ENCODE data around the gene MON1A. TPM values are rescaled to one million over a fixed set of nuclear protein-coding genes. Genes with fewer than 3 reads are reported as not detected.

MON1A gene
- total and polyA plus RNA-seq, 2 experiments from 2014 or later: 6.4 to 12.1 TPM

GRCh38 chr3:49939858-49940666 is 10.5 kb upstream of the MON1A start, which contains the start of gene RBM6:
Gene RBM6 (plus strand): TSS chr3:49940150. CDS start chr3:49962642, 22,492 bp downstream.
- DNase-seq (ENCODE audit: low spot score) (peak; percentile 100), ATAC-seq (peak; percentile 98)
- peak; percentile 5 for TF ChIP-seq REST (IDR thresholded peaks at IDR 0.05; ENCODE audit: unreplicated experiment)
- peak; percentile 96 for TF ChIP-seq POLR2AphosphoS5 (IDR thresholded peaks at IDR 0.05; ENCODE audit: low read depth)
- TF ChIP-seq ETS1 (IDR thresholded peaks at IDR 0.05): peak; percentile 98
- TF ChIP-seq CTCF (conservative IDR thresholded peaks at IDR 0.05; ENCODE audit: low read depth in 2 of 2): no peak
- TF ChIP-seq CREB1 (CRISPR knock-in tag; IDR thresholded peaks at IDR 0.05; ENCODE audit: low read depth): peak; percentile 85
- no peak for TF ChIP-seq STAT1 (IDR thresholded peaks at IDR 0.05; ENCODE audit: unreplicated experiment)
- H3K27me3 ChIP-seq (ENCODE audit: insufficient read depth): no peaks in the 10 kb centered on the region
- no peaks in the 10 kb centered on the region; the same call in 1 of the 2 replicates for H3F3A ChIP-seq (replicated peaks; ENCODE audit: low read depth)
- H3K36me3 ChIP-seq (ENCODE audit: insufficient read depth): peaks cover 3% of the 10 kb centered on the region; the same call in 1 of the 2 replicates
- peaks cover 12% of the 10 kb centered on the region for H3K27me3 Mint-ChIP-seq (ENCODE audit: insufficient read depth, low read depth, poor library complexity)
- peaks cover 47% of the 10 kb centered on the region for H3K79me2 ChIP-seq (replicated peaks; ENCODE audit: insufficient read depth)
- no peaks in the 10 kb centered on the region for H3K4me1 ChIP-seq (ENCODE audit: insufficient read depth)
- peak within 1 kb of the TSS; percentile 85 for H3K4me2 ChIP-seq
- H3K9me3 Mint-ChIP-seq: no peaks in the 10 kb centered on the region
- peak within 1 kb of the TSS; percentile 84 for H2AFZ ChIP-seq
- H3K4me3 Mint-ChIP-seq: peak within 1 kb of the TSS; percentile 98
- no peaks in the 10 kb centered on the region for H3K4me1 Mint-ChIP-seq
- H3K4me3 ChIP-seq: peak within 1 kb of the TSS; percentile 97
- H4K20me1 ChIP-seq (replicated peaks; ENCODE audit: insufficient read depth): peaks cover 31% of the 10 kb centered on the region
- peaks cover 10% of the 10 kb centered on the region; the same call in 2 of the 3 replicates for H3K36me3 Mint-ChIP-seq (ENCODE audit: low read depth)
- H3K9me2 ChIP-seq (ENCODE audit: insufficient read depth): no peaks in the 10 kb centered on the region
- H3K27ac Mint-ChIP-seq: peak within 1 kb of the TSS; percentile 94
- peak within 1 kb of the TSS; percentile 87; the same call in 1 of the 2 replicates for H3K27ac ChIP-seq (ENCODE audit: low read depth)

GRCh38 chr3:49937090-49937489 is 7.5 kb upstream of the MON1A start:
- H2AFZ ChIP-seq: no peak overlapping the region
- H3K4me3 Mint-ChIP-seq: no peak overlapping the region
- no peak for TF ChIP-seq ZNF331 (CRISPR knock-in tag; IDR thresholded peaks at IDR 0.05; ENCODE audit: low read depth)
- TF ChIP-seq CTCF (conservative IDR thresholded peaks at IDR 0.05; ENCODE audit: low read depth in 2 of 2): no peak
- no peak for TF ChIP-seq NANOG (IDR thresholded peaks at IDR 0.05; ENCODE audit: borderline replicate concordance)
- no peak for TF ChIP-seq STAT1 (IDR thresholded peaks at IDR 0.05; ENCODE audit: unreplicated experiment)
- no peak for TF ChIP-seq ETS1 (IDR thresholded peaks at IDR 0.05)
- no peak for TF ChIP-seq POLR2AphosphoS5 (IDR thresholded peaks at IDR 0.05; ENCODE audit: low read depth)
- no peak for TF ChIP-seq EZH2phosphoT487 (IDR thresholded peaks at IDR 0.05; ENCODE audit: unreplicated experiment)
- TF ChIP-seq JUNB (IDR thresholded peaks at IDR 0.05; ENCODE audit: unreplicated experiment): no peak

More at GRCh38 chr3:49937090-49937489, 7.5 kb upstream of the MON1A start:
- Mint-ChIP-seq H3K27me3 (ENCODE audit: insufficient read depth, low read depth, poor library complexity) (peaks cover 17% of the 10 kb centered on the region), H3K4me1 (no peaks in the 10 kb centered on the region), H3K27ac (no peak overlapping the region), H3K9me3 (no peaks in the 10 kb centered on the region), H3K36me3 (ENCODE audit: low read depth) (peaks cover 3% of the 10 kb centered on the region; the same call in 1 of the 3 replicates)
- Histone ChIP-seq H3K4me1 (ENCODE audit: insufficient read depth) (no peaks in the 10 kb centered on the region), H3K36me3 (ENCODE audit: insufficient read depth) (no peaks in the 10 kb centered on the region), H3K27ac (ENCODE audit: low read depth) (no peak overlapping the region), H3K4me2 (no peak overlapping the region), H4K20me1 (replicated peaks; ENCODE audit: insufficient read depth) (peaks cover 16% of the 10 kb centered on the region), H3K79me2 (replicated peaks; ENCODE audit: insufficient read depth) (peaks cover 17% of the 10 kb centered on the region), H3F3A (replicated peaks; ENCODE audit: low read depth) (no peaks in the 10 kb centered on the region; the same call in 1 of the 2 replicates), H3K4me3 (no peak overlapping the region), H3K9me2 (ENCODE audit: insufficient read depth) (no peaks in the 10 kb centered on the region; the same call in 1 of the 2 replicates), H3K27me3 (ENCODE audit: insufficient read depth) (no peaks in the 10 kb centered on the region)
- DNase-seq (ENCODE audit: low spot score) (no peak), ATAC-seq (no peak)

Data from GM23338 (cell line).